ENCODE data around the gene HOXC6.

Gene HOXC6

GRCh38 chr12:53996240-53997203 is 31.7 kb upstream of the HOXC6 start:
- peak overlapping the region; percentile 83 for H3K27ac ChIP-seq (ENCODE audit: low read length, poor library complexity, severe bottlenecking)
- DNase-seq, result no peak
- H3K23ac ChIP-seq (ENCODE audit: low read length in 2 of 2), result no peak overlapping the region
- H4K8ac ChIP-seq (ENCODE audit: low read length), result peak overlapping the region; percentile 66
- peak overlapping the region; percentile 98 for H3K9ac ChIP-seq (ENCODE audit: low read length)
- peak overlapping the region in 1 of 2 experiments; percentile 15 for H2BK12ac ChIP-seq (ENCODE audit: low read length in 2 of 2)
- H3K36me3 ChIP-seq (ENCODE audit: control insufficient read depth in 1 of 2, insufficient read depth in 2 of 2, low read depth in 1 of 2, low read length in 2 of 2), result no peaks in the 10 kb centered on the region
- H3K14ac ChIP-seq (ENCODE audit: low read length in 2 of 2), result no peak overlapping the region
- peak overlapping the region in 1 of 2 experiments; percentile 14 for H3K18ac ChIP-seq (ENCODE audit: low read depth in 1 of 2, low read length in 2 of 2)
- peaks cover 24% of the 10 kb centered on the region for H3K4me1 ChIP-seq (ENCODE audit: control insufficient read depth, insufficient read depth, low read depth, low read length)
- no peaks in the 10 kb centered on the region for H3K9me3 ChIP-seq (ENCODE audit: control insufficient read depth, low read length)
- no peak overlapping the region for H2AFZ ChIP-seq (ENCODE audit: low read depth, low read length)
- peak overlapping the region; percentile 63 to 87 for H3K4me3 ChIP-seq (ENCODE audit: insufficient read depth in 1 of 2, low read depth in 1 of 2, low read length in 2 of 2)
- H2BK15ac ChIP-seq (ENCODE audit: low read depth, poor library complexity, severe bottlenecking), result peak overlapping the region; percentile 29
- no peaks in the 10 kb centered on the region for H3K79me1 ChIP-seq (replicated peaks; ENCODE audit: low read length, poor library complexity, severe bottlenecking)
- H3K4ac ChIP-seq (ENCODE audit: low read depth in 1 of 2, low read length in 2 of 2), result peak overlapping the region in 1 of 2 experiments; percentile 30
- H4K91ac ChIP-seq (ENCODE audit: low read length), result no peak overlapping the region
- WGBS, result 49% methylated on average over 24 of the region's 29 CpGs
- H3K27me3 ChIP-seq (ENCODE audit: control insufficient read depth in 1 of 2, insufficient read depth in 1 of 2, low read length in 2 of 2), result peaks cover 0 to 4% of the 10 kb centered on the region in 2 experiments
- H2AK5ac ChIP-seq (ENCODE audit: low read length, severe bottlenecking), result peak overlapping the region; percentile 71
- H2BK5ac ChIP-seq (ENCODE audit: low read depth, low read length, poor library complexity, severe bottlenecking), result peak overlapping the region; percentile 73
- no peak overlapping the region for H2BK120ac ChIP-seq (ENCODE audit: low read depth, low read length)
- peak overlapping the region; percentile 64 for H3K4me2 ChIP-seq (ENCODE audit: low read length, poor library complexity, severe bottlenecking)

GRCh38 chr12:53997204-53998109 is 30.8 kb upstream of the HOXC6 start:
- H3K18ac ChIP-seq (ENCODE audit: low read depth in 1 of 2, low read length in 2 of 2), result peak overlapping the region; percentile 68 to 83
- H2BK5ac ChIP-seq (ENCODE audit: low read depth, low read length, poor library complexity, severe bottlenecking), result peak overlapping the region; percentile 75
- peaks cover 18% of the 10 kb centered on the region for H3K4me1 ChIP-seq (ENCODE audit: control insufficient read depth, insufficient read depth, low read depth, low read length)
- H3K79me1 ChIP-seq (replicated peaks; ENCODE audit: low read length, poor library complexity, severe bottlenecking), result no peaks in the 10 kb centered on the region
- H3K23ac ChIP-seq (ENCODE audit: low read length in 2 of 2), result no peak overlapping the region
- no peak overlapping the region for H3K14ac ChIP-seq (ENCODE audit: low read length in 2 of 2)
- no peak for DNase-seq
- H3K4me2 ChIP-seq (ENCODE audit: low read length, poor library complexity, severe bottlenecking), result peak overlapping the region; percentile 64
- peak overlapping the region; percentile 83 for H3K27ac ChIP-seq (ENCODE audit: low read length, poor library complexity, severe bottlenecking)
- no peaks in the 10 kb centered on the region for H3K27me3 ChIP-seq (ENCODE audit: control insufficient read depth in 1 of 2, insufficient read depth in 1 of 2, low read length in 2 of 2)
- no peaks in the 10 kb centered on the region for H3K9me3 ChIP-seq (ENCODE audit: control insufficient read depth, low read length)
- H3K4ac ChIP-seq (ENCODE audit: low read depth in 1 of 2, low read length in 2 of 2), result peak overlapping the region; percentile 30 to 42
- peak overlapping the region; percentile 82 for H2AK5ac ChIP-seq (ENCODE audit: low read length, severe bottlenecking)
- no peak overlapping the region for H2BK120ac ChIP-seq (ENCODE audit: low read depth, low read length)
- H3K4me3 ChIP-seq (ENCODE audit: insufficient read depth in 1 of 2, low read depth in 1 of 2, low read length in 2 of 2), result peak overlapping the region; percentile 63 to 87
- 14% methylated on average over 34 of the region's 35 CpGs for WGBS
- peak overlapping the region; percentile 98 for H3K9ac ChIP-seq (ENCODE audit: low read length)
- H2BK12ac ChIP-seq (ENCODE audit: low read length in 2 of 2), result no peak overlapping the region
- no peak overlapping the region for H4K91ac ChIP-seq (ENCODE audit: low read length)
- H3K36me3 ChIP-seq (ENCODE audit: control insufficient read depth in 1 of 2, insufficient read depth in 2 of 2, low read depth in 1 of 2, low read length in 2 of 2), result no peaks in the 10 kb centered on the region
- H2AFZ ChIP-seq (ENCODE audit: low read depth, low read length), result no peak overlapping the region
- peak overlapping the region; percentile 78 for H4K8ac ChIP-seq (ENCODE audit: low read length)
- peak overlapping the region; percentile 29 for H2BK15ac ChIP-seq (ENCODE audit: low read depth, poor library complexity, severe bottlenecking)

DNA sequence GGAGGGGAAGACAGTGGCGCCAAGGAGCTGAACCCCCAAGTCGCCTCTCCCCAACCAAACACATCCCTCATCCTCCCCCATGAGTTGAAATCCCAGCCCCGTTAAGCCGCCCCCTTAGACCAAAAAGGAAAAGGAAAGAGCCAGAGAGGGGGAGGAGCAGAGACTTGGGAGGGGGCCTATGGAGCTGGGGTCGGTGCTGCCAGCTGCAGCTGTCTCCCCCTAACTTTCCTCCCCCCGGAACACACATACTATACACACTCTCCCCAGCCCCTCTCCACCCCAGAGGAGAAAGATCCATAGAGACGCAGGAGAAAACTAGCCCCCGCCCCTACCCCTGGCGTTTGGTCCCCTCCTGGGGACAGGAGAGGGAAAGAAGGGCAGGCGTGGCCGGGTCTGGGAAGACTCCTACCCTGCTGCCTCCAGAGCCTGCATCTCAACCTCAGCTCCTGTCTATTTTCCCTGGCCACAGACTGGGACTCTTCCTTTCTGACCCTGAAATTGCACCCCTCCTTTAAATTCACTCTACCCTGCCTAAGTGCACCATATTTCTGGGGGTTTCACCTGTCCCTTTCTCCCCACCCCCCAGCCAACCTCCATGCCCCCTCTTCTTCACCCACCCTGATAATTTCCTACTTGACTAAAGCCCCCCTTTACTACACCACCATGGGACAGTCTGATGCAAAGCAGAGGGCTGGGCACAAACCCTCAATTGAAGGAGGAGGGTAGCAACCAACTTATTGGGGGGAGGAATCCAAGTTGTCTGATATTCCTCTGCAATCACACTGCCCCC is 29.9 kb upstream of the HOXC6 start:
- Histone ChIP-seq H3K4ac (ENCODE audit: low read depth in 1 of 2, low read length in 2 of 2) (no peak overlapping the region), H3K4me3 (ENCODE audit: insufficient read depth in 1 of 2, low read depth in 1 of 2, low read length in 2 of 2) (peak overlapping the region in 1 of 2 experiments; percentile 87), H3K27ac (ENCODE audit: low read length, poor library complexity, severe bottlenecking) (peak overlapping the region; percentile 75), H3K9ac (ENCODE audit: low read length) (peak overlapping the region; percentile 98), H4K8ac (ENCODE audit: low read length) (no peak overlapping the region), H3K4me1 (ENCODE audit: control insufficient read depth, insufficient read depth, low read depth, low read length) (peaks cover 16% of the 10 kb centered on the region), H2BK5ac (ENCODE audit: low read depth, low read length, poor library complexity, severe bottlenecking) (peak overlapping the region; percentile 75), H2BK15ac (ENCODE audit: low read depth, poor library complexity, severe bottlenecking) (peak overlapping the region; percentile 63), H2AFZ (ENCODE audit: low read depth, low read length) (no peak overlapping the region), H2AK5ac (ENCODE audit: low read length, severe bottlenecking) (peak overlapping the region; percentile 82), H2BK12ac (ENCODE audit: low read length in 2 of 2) (no peak overlapping the region), H3K79me1 (replicated peaks; ENCODE audit: low read length, poor library complexity, severe bottlenecking) (no peaks in the 10 kb centered on the region), H4K91ac (ENCODE audit: low read length) (no peak overlapping the region), H3K18ac (ENCODE audit: low read depth in 1 of 2, low read length in 2 of 2) (no peak overlapping the region), H3K14ac (ENCODE audit: low read length in 2 of 2) (no peak overlapping the region), H3K9me3 (ENCODE audit: control insufficient read depth, low read length) (no peaks in the 10 kb centered on the region), H3K4me2 (ENCODE audit: low read length, poor library complexity, severe bottlenecking) (peak overlapping the region; percentile 64), H3K27me3 (ENCODE audit: control insufficient read depth in 1 of 2, insufficient read depth in 1 of 2, low read length in 2 of 2) (no peaks in the 10 kb centered on the region), H2BK120ac (ENCODE audit: low read depth, low read length) (no peak overlapping the region), H3K36me3 (ENCODE audit: control insufficient read depth in 1 of 2, insufficient read depth in 2 of 2, low read depth in 1 of 2, low read length in 2 of 2) (peaks cover 0 to 3% of the 10 kb centered on the region in 2 experiments), H3K23ac (ENCODE audit: low read length in 2 of 2) (no peak overlapping the region)
- WGBS, result 43% methylated on average over 7 of the region's 11 CpGs
- no peak for DNase-seq

Measured in mesenchymal stem cell (in vitro differentiated cells and primary cell).